Measurements from ENCODE around the gene DRD2. TPM values are rescaled to one million over a fixed set of nuclear protein-coding genes. Genes with fewer than 3 reads are reported as not detected.

The DRD2 gene
- total and polyA plus RNA-seq, 2 experiments from 2014 or later, result 0.59 to 0.67 TPM

GRCh38 chr11:113447621-113448315 is 27.4 kb downstream of the DRD2 start:
- Histone ChIP-seq H2AFZ (no peak overlapping the region), H3K4me1 (ENCODE audit: insufficient read depth) (no peaks in the 10 kb centered on the region), H4K20me1 (ENCODE audit: insufficient read depth, poor library complexity, severe bottlenecking) (no peaks in the 10 kb centered on the region), H3K4me3 (no peak overlapping the region), H3K4me2 (no peak overlapping the region), H3K27me3 (no peaks in the 10 kb centered on the region), H3K9me3 (ENCODE audit: low read depth) (no peaks in the 10 kb centered on the region), H3K9me2 (replicated peaks; ENCODE audit: insufficient read depth) (no peaks in the 10 kb centered on the region), H3K27ac (no peak overlapping the region), H3K36me3 (replicated peaks; ENCODE audit: insufficient read depth, low read depth) (no peaks in the 10 kb centered on the region), H3K79me2 (no peaks in the 10 kb centered on the region)
- no peak for DNase-seq (ENCODE audit: low spot score)
- TF ChIP-seq CTCF (IDR thresholded peaks at IDR 0.05; ENCODE audit: poor library complexity), result no peak
- no peak for TF ChIP-seq EZH2phosphoT487 (IDR thresholded peaks at IDR 0.05; ENCODE audit: low read depth, severe bottlenecking, unreplicated experiment)
- TF ChIP-seq EZH2 (IDR thresholded peaks at IDR 0.05; ENCODE audit: borderline replicate concordance), result no peak
- WGBS (ENCODE audit: low lambda C conversion rate, missing lambda C conversion rate), result 74% methylated on average over 8 of the region's 8 CpGs

- Histone ChIP-seq H3K4me2 (no peak overlapping the region), H3K4me3 (no peak overlapping the region), H3K79me2 (no peaks in the 10 kb centered on the region), H3K36me3 (replicated peaks; ENCODE audit: insufficient read depth, low read depth) (no peaks in the 10 kb centered on the region), H3K9me3 (ENCODE audit: low read depth) (no peaks in the 10 kb centered on the region), H3K4me1 (ENCODE audit: insufficient read depth) (no peaks in the 10 kb centered on the region), H3K27ac (no peak overlapping the region), H2AFZ (no peak overlapping the region), H3K27me3 (no peaks in the 10 kb centered on the region), H3K9me2 (replicated peaks; ENCODE audit: insufficient read depth) (no peaks in the 10 kb centered on the region), H4K20me1 (ENCODE audit: insufficient read depth, poor library complexity, severe bottlenecking) (no peaks in the 10 kb centered on the region)
- 67% methylated on average over 6 of the region's 6 CpGs for WGBS (ENCODE audit: low lambda C conversion rate, missing lambda C conversion rate)
- DNase-seq (ENCODE audit: low spot score), result peak; percentile 19
- TF ChIP-seq EZH2 (IDR thresholded peaks at IDR 0.05; ENCODE audit: borderline replicate concordance) (no peak), CTCF (IDR thresholded peaks at IDR 0.05; ENCODE audit: poor library complexity) (no peak), EZH2phosphoT487 (IDR thresholded peaks at IDR 0.05; ENCODE audit: low read depth, severe bottlenecking, unreplicated experiment) (no peak)
These were observed 28.3 kb downstream of the DRD2 start for GRCh38 chr11:113446938-113447337.

GRCh38 chr11:113446112-113446511 is 29.1 kb downstream of the DRD2 start:
- Histone ChIP-seq H4K20me1 (ENCODE audit: insufficient read depth, poor library complexity, severe bottlenecking) (no peaks in the 10 kb centered on the region), H3K9me2 (replicated peaks; ENCODE audit: insufficient read depth) (no peaks in the 10 kb centered on the region), H2AFZ (no peak overlapping the region), H3K79me2 (no peaks in the 10 kb centered on the region), H3K27me3 (no peaks in the 10 kb centered on the region), H3K4me1 (ENCODE audit: insufficient read depth) (no peaks in the 10 kb centered on the region), H3K36me3 (replicated peaks; ENCODE audit: insufficient read depth, low read depth) (no peaks in the 10 kb centered on the region), H3K4me2 (no peak overlapping the region), H3K9me3 (ENCODE audit: low read depth) (no peaks in the 10 kb centered on the region), H3K4me3 (no peak overlapping the region), H3K27ac (no peak overlapping the region)
- TF ChIP-seq EZH2phosphoT487 (IDR thresholded peaks at IDR 0.05; ENCODE audit: low read depth, severe bottlenecking, unreplicated experiment) (no peak), EZH2 (IDR thresholded peaks at IDR 0.05; ENCODE audit: borderline replicate concordance) (no peak), CTCF (IDR thresholded peaks at IDR 0.05; ENCODE audit: poor library complexity) (no peak)
- DNase-seq (ENCODE audit: low spot score), result peak; percentile 27
- 46% methylated on average over 6 of the region's 6 CpGs for WGBS (ENCODE audit: low lambda C conversion rate, missing lambda C conversion rate)
